Liver (tissue), 9 donors: ENCODE data around the gene EDIL3. TPM values are rescaled to one million over a fixed set of nuclear protein-coding genes. Genes with fewer than 3 reads are reported as not detected.

ENCODE experiments used
- DNase-seq: peaks from one replicate; pipeline ENCODE4 v3.0.0-alpha.2; 2017; ENCODE audit warnings: low spot score
- H3K27ac ChIP-seq, 2 donors: one replicate each; pipeline ENCODE4 v1.7.0; 2013; ENCODE audit warnings: inconsistent platforms in 2 of 2, low read length in 2 of 2, control low read depth in 1 of 2, low read depth in 1 of 2, mild to moderate bottlenecking in 1 of 2
- H3K27me3 ChIP-seq, 4 donors: one replicate each; pipeline versions ENCODE4 v1.6.1 to v1.7.0; 2013; ENCODE audit warnings: low read length in 3 of 4, inconsistent platforms in 1 of 4, mild to moderate bottlenecking in 1 of 4, moderate library complexity in 1 of 4; ENCODE audit not compliant: control insufficient read depth in 4 of 4, insufficient read depth in 4 of 4
- H3K36me3 ChIP-seq, 4 donors: one replicate each; pipeline versions ENCODE4 v1.6.1 to v1.7.0; 2013; ENCODE audit warnings: low read length in 3 of 4, mild to moderate bottlenecking in 3 of 4, low read depth in 1 of 4, moderate library complexity in 1 of 4; ENCODE audit not compliant: control insufficient read depth in 4 of 4, insufficient read depth in 3 of 4
- H3K4me1 ChIP-seq, 4 donors: one replicate each; pipeline versions ENCODE4 v1.6.1 to v1.7.0; 2013; ENCODE audit warnings: low read length in 3 of 4, mild to moderate bottlenecking in 3 of 4, moderate library complexity in 1 of 4; ENCODE audit not compliant: control insufficient read depth in 4 of 4, insufficient read depth in 4 of 4
- H3K4me3 ChIP-seq, 3 donors: one replicate each; pipeline versions ENCODE4 v1.6.1 to v1.7.0; 2013; ENCODE audit warnings: low read length in 3 of 3, control low read depth in 1 of 3, low read depth in 1 of 3, mild to moderate bottlenecking in 1 of 3
- H3K9ac ChIP-seq, 2 donors: one replicate each; pipeline ENCODE4 v1.7.0; 2013; ENCODE audit warnings: low read length in 2 of 2, mild to moderate bottlenecking in 2 of 2, moderate library complexity in 2 of 2, control low read depth in 1 of 2, low read depth in 1 of 2
- H3K9me3 ChIP-seq, 4 donors: one replicate each; pipeline versions ENCODE4 v1.6.1 to v1.7.0; 2013; ENCODE audit warnings: low read length in 3 of 4; ENCODE audit not compliant: control insufficient read depth in 4 of 4
- EGR1 ChIP-seq, 2 donors: IDR thresholded peaks; 2 replicates each; pipeline ENCODE4 v1.6.1; 2016 to 2018; ENCODE audit warnings: antibody characterized with exemption in 2 of 2, low read depth in 2 of 2
- FOXA1 ChIP-seq: IDR thresholded peaks from 2 replicates; pipeline ENCODE4 v1.6.1; 2016; ENCODE audit warnings: antibody characterized with exemption
- FOXA2 ChIP-seq: IDR thresholded peaks from 2 replicates; pipeline ENCODE4 v1.6.1; 2016; ENCODE audit warnings: antibody characterized with exemption
- GABPA ChIP-seq, 2 donors: IDR thresholded peaks in 1 of 2; conservative IDR thresholded peaks in 1 of 2; 2 replicates each; pipeline ENCODE4 v1.6.1; 2016; ENCODE audit warnings: antibody characterized with exemption in 2 of 2, mild to moderate bottlenecking in 1 of 2, moderate library complexity in 1 of 2
- HNF4A ChIP-seq, 2 donors: conservative IDR thresholded peaks; 2 replicates each; pipeline ENCODE4 v1.6.1; 2016; ENCODE audit warnings: antibody characterized with exemption in 2 of 2, mild to moderate bottlenecking in 2 of 2
- HNF4G ChIP-seq: IDR thresholded peaks from 2 replicates; pipeline ENCODE4 v1.6.1; 2016; ENCODE audit warnings: antibody characterized with exemption
- JUND ChIP-seq, 2 donors: IDR thresholded peaks; 2 replicates each; pipeline ENCODE4 v1.6.1; 2016; ENCODE audit warnings: antibody characterized with exemption in 2 of 2
- NR2F2 ChIP-seq: IDR thresholded peaks from 2 replicates; pipeline ENCODE4 v1.6.1; 2016; ENCODE audit warnings: antibody characterized with exemption
- RAD21 ChIP-seq, 2 donors: IDR thresholded peaks; 2 replicates each; pipeline ENCODE4 v1.6.1; 2016; ENCODE audit warnings: antibody characterized with exemption in 2 of 2, mild to moderate bottlenecking in 2 of 2
- RXRA ChIP-seq, 2 donors: IDR thresholded peaks; 2 replicates each; pipeline ENCODE4 v1.6.1; 2017 to 2018; ENCODE audit warnings: antibody characterized with exemption in 2 of 2, mild to moderate bottlenecking in 1 of 2
- SP1 ChIP-seq: IDR thresholded peaks from 2 replicates; pipeline ENCODE4 v1.6.1; 2018; ENCODE audit warnings: antibody characterized with exemption, mild to moderate bottlenecking
- TAF1 ChIP-seq: conservative IDR thresholded peaks from 2 replicates; pipeline ENCODE4 v1.6.1; 2016; ENCODE audit warnings: antibody characterized with exemption, mild to moderate bottlenecking
- YY1 ChIP-seq: IDR thresholded peaks from 2 replicates; pipeline ENCODE4 v1.6.1; 2016; ENCODE audit warnings: antibody characterized with exemption, mild to moderate bottlenecking
- WGBS: extraction: QIAGEN DNeasy Blood & Tissue Kit; methylation state at CpG from one replicate; pipeline ENCODE4 v1.1.7; 2013; 5-methylcytosine and 5-hydroxymethylcytosine counted together
- polyA plus RNA-seq, 2 donors: library from polyadenylated mRNA; stranded (reverse) in 1 of 2; unstranded in 1 of 2; fragments of 200-250 nt in 1 of 2; fragments of >200 nt in 1 of 2; fragmentation: Nextera tagmentation in 1 of 2; extraction: Ambion mirVana in 1 of 2; gene quantifications; one replicate each; pipeline versions ENCODE4 v1.2.1 to v1.2.3, GENCODE V29; 2013 to 2015
- total RNA-seq, 2 donors: library from RNA; depleted of rRNA; stranded (reverse); fragments of >200 nt; gene quantifications; one replicate each; pipeline ENCODE4 v1.2.3, GENCODE V29; 2014
- TF ChIP-seq, protein P1 (sequence below): IDR thresholded peaks from 2 replicates; pipeline ENCODE4 v1.6.1; 2016; ENCODE audit warnings: antibody characterized with exemption
- TF ChIP-seq, protein P2 (sequence below): IDR thresholded peaks from 2 replicates; pipeline ENCODE4 v1.6.1; 2016; ENCODE audit warnings: antibody characterized with exemption
- TF ChIP-seq, protein P3 (sequence below): IDR thresholded peaks from 2 replicates; pipeline ENCODE4 v1.6.1; 2016; ENCODE audit warnings: antibody characterized with exemption, mild to moderate bottlenecking
- TF ChIP-seq, protein P4 (sequence below): IDR thresholded peaks from 2 replicates; pipeline ENCODE4 v1.6.1; 2016; ENCODE audit warnings: antibody characterized with exemption
- TF ChIP-seq, protein P5 (sequence below): fragments of 150-350 bp; IDR thresholded peaks from 2 replicates; pipeline ENCODE4 v1.5.1; 2017; ENCODE audit warnings: improper control_type of control experiment, low read depth, low read length; ENCODE audit not compliant: missing input control
- donor health status: healthy.
- donor health status: healthy.
- donor health status: healthy.
- donor health status: healthy.
- donor health status: healthy.

Gene EDIL3
- total and polyA plus RNA-seq, 4 donors = 0.33 to 12.0 (median 0.76) TPM

DNA sequence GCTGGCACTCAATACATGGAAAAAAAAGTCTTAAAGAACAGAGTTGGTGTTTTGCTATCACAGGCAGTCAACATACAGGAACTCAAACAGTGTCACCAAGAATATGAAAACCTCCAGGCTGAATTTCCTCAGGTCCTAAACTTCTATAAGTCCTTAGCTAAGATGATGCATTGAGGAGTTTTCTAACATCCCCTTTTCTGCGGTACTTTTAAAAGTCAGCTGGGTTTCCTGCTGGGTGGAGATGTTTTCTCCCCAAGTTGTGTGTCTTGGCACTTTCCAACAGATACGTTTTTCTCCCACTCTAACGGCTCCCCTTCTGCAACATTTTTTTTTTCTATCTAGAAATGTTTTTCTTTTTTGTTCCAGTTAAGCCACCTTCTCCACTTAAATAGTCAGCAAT is 419.2 kb downstream of the EDIL3 start (continued):
- TF ChIP-seq, protein P1, sequence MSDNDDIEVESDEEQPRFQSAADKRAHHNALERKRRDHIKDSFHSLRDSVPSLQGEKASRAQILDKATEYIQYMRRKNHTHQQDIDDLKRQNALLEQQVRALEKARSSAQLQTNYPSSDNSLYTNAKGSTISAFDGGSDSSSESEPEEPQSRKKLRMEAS = no peak

DNA sequence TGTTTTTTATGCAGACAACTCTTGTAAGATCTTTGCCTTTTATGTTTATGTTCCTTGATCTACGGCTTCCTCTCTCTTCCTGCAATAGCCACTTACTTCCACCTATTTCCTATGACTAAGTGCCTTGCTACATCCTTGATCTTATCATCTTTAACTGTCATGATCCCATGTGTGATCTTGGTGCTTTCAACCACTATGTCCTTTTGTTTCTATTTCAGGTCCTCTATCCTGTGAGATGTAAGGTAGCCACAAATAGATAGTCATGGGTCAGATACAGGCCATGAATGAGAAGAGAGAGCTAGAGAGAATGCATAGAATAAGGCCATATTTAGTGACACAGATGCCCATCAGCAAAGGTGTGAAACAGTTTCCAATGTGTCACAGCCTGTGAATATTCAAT is 420.4 kb downstream of the EDIL3 start:
- TF ChIP-seq SP1 = no peak
- no peak for TF ChIP-seq FOXA2
- no peak for TF ChIP-seq HNF4A (conservative IDR thresholded peaks at IDR 0.05)
- TF ChIP-seq, protein P2, sequence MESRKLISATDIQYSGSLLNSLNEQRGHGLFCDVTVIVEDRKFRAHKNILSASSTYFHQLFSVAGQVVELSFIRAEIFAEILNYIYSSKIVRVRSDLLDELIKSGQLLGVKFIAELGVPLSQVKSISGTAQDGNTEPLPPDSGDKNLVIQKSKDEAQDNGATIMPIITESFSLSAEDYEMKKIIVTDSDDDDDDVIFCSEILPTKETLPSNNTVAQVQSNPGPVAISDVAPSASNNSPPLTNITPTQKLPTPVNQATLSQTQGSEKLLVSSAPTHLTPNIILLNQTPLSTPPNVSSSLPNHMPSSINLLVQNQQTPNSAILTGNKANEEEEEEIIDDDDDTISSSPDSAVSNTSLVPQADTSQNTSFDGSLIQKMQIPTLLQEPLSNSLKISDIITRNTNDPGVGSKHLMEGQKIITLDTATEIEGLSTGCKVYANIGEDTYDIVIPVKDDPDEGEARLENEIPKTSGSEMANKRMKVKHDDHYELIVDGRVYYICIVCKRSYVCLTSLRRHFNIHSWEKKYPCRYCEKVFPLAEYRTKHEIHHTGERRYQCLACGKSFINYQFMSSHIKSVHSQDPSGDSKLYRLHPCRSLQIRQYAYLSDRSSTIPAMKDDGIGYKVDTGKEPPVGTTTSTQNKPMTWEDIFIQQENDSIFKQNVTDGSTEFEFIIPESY = no peak
- no peak for TF ChIP-seq GABPA (IDR thresholded peaks at IDR 0.05 in 1 of 2, conservative IDR thresholded peaks at IDR 0.05 in 1 of 2)
- TF ChIP-seq JUND (IDR thresholded peaks at IDR 0.05) = no peak
- TF ChIP-seq, protein P3, sequence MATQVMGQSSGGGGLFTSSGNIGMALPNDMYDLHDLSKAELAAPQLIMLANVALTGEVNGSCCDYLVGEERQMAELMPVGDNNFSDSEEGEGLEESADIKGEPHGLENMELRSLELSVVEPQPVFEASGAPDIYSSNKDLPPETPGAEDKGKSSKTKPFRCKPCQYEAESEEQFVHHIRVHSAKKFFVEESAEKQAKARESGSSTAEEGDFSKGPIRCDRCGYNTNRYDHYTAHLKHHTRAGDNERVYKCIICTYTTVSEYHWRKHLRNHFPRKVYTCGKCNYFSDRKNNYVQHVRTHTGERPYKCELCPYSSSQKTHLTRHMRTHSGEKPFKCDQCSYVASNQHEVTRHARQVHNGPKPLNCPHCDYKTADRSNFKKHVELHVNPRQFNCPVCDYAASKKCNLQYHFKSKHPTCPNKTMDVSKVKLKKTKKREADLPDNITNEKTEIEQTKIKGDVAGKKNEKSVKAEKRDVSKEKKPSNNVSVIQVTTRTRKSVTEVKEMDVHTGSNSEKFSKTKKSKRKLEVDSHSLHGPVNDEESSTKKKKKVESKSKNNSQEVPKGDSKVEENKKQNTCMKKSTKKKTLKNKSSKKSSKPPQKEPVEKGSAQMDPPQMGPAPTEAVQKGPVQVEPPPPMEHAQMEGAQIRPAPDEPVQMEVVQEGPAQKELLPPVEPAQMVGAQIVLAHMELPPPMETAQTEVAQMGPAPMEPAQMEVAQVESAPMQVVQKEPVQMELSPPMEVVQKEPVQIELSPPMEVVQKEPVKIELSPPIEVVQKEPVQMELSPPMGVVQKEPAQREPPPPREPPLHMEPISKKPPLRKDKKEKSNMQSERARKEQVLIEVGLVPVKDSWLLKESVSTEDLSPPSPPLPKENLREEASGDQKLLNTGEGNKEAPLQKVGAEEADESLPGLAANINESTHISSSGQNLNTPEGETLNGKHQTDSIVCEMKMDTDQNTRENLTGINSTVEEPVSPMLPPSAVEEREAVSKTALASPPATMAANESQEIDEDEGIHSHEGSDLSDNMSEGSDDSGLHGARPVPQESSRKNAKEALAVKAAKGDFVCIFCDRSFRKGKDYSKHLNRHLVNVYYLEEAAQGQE = no peak
- no peak for TF ChIP-seq RXRA (IDR thresholded peaks at IDR 0.05)
- TF ChIP-seq EGR1 (IDR thresholded peaks at IDR 0.05; ENCODE audit: low read depth in 2 of 2) = no peak
- TF ChIP-seq NR2F2 = no peak
- no peak for TF ChIP-seq FOXA1
- TF ChIP-seq TAF1 = no peak
- TF ChIP-seq, protein P1 = no peak
- TF ChIP-seq, protein P4, sequence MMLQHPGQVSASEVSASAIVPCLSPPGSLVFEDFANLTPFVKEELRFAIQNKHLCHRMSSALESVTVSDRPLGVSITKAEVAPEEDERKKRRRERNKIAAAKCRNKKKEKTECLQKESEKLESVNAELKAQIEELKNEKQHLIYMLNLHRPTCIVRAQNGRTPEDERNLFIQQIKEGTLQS = no peak
- TF ChIP-seq, protein P5, sequence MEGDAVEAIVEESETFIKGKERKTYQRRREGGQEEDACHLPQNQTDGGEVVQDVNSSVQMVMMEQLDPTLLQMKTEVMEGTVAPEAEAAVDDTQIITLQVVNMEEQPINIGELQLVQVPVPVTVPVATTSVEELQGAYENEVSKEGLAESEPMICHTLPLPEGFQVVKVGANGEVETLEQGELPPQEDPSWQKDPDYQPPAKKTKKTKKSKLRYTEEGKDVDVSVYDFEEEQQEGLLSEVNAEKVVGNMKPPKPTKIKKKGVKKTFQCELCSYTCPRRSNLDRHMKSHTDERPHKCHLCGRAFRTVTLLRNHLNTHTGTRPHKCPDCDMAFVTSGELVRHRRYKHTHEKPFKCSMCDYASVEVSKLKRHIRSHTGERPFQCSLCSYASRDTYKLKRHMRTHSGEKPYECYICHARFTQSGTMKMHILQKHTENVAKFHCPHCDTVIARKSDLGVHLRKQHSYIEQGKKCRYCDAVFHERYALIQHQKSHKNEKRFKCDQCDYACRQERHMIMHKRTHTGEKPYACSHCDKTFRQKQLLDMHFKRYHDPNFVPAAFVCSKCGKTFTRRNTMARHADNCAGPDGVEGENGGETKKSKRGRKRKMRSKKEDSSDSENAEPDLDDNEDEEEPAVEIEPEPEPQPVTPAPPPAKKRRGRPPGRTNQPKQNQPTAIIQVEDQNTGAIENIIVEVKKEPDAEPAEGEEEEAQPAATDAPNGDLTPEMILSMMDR = no peak
- no peak for TF ChIP-seq YY1
- no peak for TF ChIP-seq HNF4G
- TF ChIP-seq RAD21 (IDR thresholded peaks at IDR 0.05) = no peak
- Histone ChIP-seq H3K9me3 (no peaks in the 10 kb centered on the region), H3K27me3 (peaks cover 0 to 2% (median 0%) of the 10 kb centered on the region in 4 donors), H3K9ac (no peak overlapping the region), H3K4me1 (no peaks in the 10 kb centered on the region), H3K36me3 (no peaks in the 10 kb centered on the region), H3K4me3 (no peak overlapping the region), H3K27ac (no peak overlapping the region)
- DNase-seq = no peak
- 68% methylated on average over 1 of the region's 1 CpG for WGBS
